H4 (cell line): ENCODE results near the gene SHMT2. TPM values are rescaled to one million over a fixed set of nuclear protein-coding genes. Genes with fewer than 3 reads are reported as not detected.
A peak's percentile ranks its signal among the peaks of the same experiment; 100 is the strongest.

ENCODE experiments used
- DNase-seq: peaks from one replicate; pipeline ENCODE4 v3.0.0-alpha.2; 2015; ENCODE audit warnings: low spot score
- total RNA-seq: library from RNA; depleted of rRNA; stranded (reverse); fragments of >200 nt; shearing (Covaris generic); gene quantifications from 2 replicates; pipeline ENCODE4 v1.2.3, GENCODE V29; 2014

SHMT2 gene
- total RNA-seq, 1 experiment from 2014 or later = 250 TPM

DNA sequence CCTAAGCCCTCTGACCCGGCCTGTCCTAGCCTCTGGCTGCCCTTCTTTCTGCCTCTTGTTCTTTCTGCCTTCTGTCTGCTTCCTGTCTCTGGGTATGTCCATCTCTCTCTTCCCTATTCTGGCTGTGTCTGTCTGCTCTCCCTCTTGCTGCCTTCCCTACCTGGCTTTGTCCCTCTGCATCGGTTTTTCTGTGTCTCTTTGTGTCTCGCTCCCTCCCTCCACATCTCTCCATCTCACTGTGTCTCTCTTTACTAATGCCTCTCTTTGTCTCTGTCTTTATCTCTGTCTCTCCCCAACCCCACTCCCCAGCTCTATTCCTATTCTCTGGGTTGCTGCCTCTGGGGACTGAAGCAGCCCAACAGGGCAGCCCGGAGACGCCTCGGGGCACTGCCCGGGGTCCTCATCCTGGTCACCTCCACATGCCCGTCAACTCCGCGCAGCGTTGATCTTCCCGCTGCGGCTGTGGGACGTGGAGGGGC, 10.1 kb downstream of the SHMT2 start:
- no peak for DNase-seq

DNA sequence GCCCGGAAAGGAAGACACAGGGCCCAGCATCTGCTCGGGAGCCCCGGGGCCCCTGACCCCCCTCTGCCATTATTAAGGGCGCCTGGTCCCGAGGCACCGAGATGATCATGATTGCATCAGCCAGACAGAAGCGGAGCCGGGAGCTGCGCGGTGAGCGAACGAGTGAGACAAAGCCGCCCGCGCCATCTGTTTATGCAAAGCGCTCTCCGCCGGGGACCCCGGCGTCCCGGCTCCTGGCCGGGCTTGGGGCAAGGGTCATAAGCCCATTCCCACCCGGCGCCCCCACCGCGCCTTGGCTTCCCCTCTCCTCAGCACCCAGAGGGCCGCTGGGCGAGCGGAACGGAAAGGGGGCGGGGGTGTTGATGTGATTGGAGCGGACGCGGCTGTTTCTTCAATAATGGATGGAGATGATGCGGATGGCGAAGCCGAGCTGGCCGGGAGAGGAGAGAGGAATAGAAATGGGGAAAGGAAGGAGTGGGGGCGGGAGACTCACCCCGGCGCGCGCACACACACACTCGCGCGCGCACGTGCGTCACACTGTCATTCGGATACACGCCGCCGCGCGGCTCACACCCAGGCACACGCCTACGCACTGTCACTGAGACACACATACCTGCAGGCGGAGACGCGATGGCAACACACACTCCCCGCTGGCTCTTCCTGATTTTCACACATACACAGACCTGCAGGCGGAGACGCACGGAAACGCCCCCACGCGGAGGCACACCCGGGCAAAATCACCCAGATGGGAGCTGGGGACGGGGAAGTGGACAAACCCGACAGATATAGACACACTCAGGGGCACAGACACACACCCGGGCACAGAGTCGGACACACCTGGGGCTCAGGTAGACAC, 10.8 kb downstream of the SHMT2 start:
- peak; percentile 61 for DNase-seq

DNA sequence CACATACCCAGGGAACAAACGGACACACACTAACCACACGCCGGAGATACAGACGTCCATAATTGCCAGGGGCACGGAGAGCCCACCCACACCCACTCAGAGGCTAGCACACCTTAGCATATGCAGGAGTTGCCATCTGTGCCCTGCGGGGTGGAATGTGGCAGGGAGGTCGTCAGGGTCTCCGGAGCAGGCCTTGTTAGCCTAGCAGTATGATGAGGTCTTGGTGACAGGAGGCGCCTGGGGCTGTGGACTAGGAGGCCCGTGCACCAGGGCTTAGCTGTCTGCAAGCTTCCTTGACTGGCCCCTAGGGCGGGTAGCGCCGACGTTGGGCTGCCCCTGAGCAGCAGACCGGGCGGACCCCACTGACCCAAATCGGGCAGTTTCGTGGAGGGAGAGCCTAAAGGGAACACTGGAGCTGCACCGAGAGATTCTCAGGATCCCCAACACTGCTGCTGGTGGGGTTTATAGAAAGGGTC, 11.5 kb downstream of the SHMT2 start:
- DNase-seq = no peak

DNA sequence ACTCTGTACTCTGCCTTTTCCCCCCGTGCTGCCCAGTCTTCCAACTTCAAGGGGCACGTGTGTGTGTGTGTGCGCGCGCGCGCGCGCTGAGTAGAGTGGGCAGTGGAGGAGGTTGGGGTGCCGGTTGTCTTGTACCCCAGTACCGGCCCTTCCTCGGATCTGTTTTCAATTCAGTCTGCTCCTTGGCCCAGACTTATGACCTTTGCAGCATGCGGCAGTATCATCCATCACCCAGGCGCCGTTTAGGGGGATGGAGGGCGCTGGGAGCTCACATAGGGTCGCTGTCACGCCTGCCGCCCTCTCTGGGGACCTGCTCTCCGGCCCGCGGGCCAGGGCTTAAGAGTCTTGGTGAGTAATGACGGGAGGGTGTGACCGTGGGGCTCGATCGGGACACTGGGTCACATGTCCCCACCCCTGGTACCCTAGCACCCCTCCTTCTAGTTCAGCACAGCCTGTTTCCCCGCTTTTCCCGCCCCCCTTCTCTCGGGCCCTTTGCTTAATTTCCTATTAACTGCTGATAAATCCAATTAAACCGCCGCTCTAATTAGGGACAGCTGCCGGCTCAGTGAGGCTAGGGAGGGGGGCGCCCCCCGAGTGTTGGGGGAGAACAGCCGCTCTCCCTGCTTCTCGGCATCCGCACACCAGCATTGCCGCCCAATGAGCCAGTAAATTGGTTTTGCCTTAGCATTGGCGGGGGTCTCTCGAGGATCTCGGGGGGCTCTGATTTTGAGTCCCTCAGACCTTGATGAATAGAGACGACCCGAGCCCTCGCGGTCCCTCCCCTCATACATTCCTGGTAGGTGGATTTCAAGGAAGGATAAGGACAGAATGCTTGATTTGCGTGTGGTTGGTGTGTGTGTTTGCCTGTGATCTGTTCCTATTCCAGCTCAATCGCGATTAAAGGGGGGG, 12.1 kb downstream of the SHMT2 start:
- no peak for DNase-seq

DNA sequence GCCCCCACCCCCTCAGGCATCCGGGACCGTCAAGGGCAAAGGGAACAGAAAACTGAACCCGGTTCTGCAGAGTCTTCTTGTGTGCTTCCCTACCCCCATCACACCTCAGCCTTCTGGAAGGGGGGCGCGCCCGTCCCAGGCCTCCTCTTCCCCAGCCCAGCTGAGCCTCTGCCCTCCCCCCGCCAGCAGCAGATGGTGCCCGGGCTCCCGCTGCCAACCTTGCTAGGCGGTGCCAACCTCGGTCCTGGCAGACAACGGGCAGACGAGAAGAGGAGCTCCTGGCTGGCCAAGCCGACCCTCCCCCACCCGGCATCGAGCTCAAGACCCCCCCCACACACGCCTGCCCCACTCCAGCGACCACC, 12.8 kb downstream of the SHMT2 start:
- no peak for DNase-seq

DNA sequence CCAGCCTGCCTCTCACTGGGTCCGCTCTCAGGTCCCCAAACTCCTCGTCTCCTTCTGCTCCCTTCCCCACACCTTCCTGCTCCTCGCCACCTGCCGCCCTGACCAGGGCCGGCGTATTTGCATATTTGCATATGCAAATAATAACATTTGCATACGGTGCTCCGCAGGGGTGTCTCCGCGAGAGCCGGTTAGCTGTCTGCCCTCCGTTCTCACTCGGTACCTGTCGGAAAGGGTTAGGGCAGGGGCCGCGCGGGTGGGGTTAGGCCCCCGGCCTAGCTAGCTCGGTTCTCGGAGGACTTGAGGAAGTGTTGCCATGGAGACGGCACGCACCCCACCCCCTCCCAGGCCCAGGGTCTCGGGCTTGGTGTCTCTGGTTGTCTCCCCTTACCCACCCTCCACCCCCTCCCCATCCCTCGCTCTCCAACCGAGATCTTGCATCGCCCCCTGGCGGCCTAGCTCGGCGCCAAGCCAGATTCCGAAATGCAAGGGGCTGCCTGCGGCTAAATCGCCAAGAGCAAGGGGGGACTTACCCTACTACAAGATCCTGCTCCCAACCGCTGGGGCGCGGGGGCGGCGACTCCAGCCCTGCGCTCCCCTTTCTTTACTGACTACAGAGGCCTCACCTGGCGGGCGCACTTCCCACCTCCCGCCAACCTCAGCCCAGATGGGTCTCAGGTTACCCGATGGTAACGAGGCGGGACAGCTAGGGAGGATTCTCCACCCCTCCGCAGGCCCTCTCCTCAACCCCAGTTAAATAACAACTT, 13.4 kb downstream of the SHMT2 start:
- DNase-seq = no peak

DNA sequence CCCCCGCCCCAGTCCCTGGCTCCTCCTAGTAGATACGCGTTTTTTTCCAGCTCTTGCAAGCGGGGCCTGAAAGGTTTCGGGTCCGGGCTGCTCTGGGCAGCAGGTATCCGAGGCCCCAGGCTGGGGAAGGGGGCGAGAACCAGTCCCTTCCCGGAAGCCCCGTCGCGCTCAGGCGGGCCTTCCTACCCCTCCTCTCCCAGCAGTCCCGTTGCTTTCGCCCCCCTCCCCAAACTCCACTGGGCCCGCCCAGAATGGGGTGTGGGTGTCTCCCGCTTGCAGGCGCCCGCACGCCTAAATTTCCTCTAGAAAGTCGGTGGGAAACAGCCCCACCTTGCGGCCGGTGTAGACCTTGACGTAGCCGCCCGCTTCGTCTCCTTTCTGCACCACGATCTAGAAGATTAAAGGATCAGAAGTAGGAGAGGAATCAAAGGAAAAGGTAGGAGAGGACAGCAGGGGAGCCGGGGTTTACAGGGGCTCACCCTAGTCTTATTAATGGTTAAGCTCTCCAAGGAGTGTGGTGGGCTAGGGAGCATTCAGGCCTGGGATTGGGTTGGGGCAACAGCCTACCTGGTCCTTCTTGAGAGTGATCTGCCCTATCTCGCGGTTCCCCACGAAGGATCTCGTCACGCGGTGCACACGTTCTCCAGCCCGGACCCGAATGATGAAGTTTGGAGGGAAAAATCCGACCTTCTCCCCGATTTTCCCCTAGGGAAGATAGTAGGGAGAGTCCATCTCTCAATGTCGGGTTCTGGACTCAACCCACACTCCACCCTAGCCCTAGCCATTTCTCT, 14.2 kb downstream of the SHMT2 start:
- DNase-seq = no peak

DNA sequence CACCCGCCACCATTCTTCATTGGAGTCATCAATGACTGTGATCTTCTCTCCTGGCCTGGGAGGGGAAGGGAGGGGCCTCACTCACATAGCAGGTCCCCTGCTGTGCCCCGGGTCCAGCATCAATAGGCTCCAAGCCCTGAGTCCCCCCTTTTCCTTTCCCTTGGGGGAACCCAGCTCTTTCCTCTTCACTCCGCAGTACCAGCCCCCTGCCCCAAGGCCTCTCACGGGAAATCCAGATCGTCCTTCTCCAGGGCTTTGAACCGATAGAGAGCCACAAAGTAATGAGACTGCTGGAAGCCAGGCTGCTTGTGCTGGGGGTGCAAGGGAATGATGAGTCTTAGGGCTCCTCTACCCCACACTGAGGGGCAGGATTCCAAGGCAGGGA, 14.8 kb downstream of the SHMT2 start:
- DNase-seq = no peak

DNA sequence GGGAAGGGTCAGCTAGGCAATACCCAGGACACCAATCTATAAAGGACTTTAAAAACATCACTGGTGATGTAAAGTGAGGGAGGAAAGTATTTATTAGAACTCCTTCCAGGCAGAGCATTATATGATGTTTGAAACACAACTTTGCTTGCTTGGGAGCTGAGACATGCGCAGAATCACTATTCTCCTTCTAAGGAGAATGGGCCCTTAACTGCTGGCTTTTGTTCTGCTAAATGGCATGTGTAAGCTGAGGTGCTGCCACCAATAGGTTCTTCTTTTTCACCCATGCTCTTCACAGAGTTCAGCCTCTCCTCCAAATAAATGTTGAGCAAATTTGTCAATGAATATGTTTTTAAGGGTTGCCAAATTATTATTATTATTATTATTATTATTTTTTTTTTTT, 17.5 kb downstream of the SHMT2 start:
- DNase-seq = no peak

DNA sequence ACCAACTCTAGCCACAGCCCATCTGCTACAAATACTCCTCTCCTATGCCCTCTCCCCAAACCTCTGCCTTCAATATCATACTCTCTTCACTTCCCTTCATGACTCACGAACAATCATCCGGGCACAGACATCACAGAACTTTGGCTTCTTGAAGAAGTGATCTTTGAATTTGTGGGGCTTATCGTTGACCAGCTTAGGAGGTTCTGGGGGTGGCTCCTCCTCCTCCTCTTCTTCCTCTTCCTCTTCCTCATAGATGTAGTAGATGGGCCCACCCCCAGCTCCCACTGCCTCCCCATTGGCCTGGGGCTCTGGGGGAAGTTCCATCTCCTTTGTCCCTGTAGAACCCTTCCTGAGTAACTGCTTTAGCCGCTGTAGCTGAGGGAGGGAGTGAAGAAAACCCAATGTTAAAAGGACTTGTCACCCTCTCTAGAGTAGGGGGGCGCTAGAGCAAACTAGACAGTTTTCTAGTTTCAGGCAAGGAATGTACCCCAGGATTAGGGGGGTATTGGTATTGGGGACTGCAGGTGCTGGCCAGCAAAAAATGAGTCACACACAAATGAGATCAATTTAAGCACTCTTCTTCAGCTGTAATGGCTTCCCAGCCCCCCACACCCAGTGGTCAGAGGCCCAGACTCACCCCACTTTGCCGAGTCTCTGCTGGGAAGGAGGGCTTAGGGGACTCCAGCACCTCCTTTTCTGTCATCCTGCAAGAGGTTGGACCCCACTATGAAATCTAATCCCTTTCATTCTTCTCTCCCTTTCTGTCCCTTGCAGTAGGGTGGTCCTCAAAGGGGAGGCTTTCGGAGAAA, 19.6 kb downstream of the SHMT2 start:
- no peak for DNase-seq

DNA sequence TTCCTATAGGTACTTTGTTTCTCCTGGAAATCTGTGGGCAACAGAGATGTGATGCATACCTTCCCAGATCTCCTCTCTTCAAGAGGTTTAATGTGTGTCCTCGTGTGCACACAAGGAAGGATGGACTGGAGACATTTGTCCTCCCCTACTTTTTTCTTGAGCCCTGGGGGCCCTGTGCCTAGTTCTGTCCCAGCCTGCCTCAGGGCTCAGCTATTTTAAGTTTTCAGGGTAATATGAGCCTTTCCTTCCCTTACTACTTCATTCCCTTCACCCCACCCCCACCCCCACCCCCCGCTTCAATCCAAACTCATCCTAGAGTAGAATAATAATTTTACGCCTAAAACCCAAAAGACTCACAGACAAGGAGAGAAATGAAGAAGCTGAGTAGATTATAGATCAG, 21.0 kb downstream of the SHMT2 start:
- no peak for DNase-seq

DNA sequence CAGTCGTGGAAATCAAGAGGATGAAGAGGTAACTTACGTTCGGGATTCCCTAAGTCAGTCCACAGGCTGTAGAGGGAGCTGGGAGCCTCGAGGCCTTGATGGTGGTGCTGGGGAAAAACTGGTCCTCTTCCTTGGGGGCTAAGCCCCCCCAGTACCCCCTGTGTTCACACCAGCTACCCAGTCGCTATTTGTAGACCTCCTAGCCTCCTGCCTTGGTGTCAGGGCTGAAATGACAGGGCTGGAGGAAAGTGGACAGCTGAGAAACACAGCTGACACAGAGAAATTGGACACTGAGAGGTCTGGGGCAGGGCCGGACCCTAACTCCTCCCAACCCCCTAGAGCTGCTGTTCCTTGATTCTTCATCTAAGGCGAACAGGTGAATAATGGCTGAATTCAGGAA, 21.4 kb downstream of the SHMT2 start, which contains the start of gene STAC3:
TSS of gene STAC3 (minus strand) at position 232 of the 400 bp plus-strand sequence. CDS start 1,551 bp downstream, outside the sequence.
- DNase-seq = no peak

DNA sequence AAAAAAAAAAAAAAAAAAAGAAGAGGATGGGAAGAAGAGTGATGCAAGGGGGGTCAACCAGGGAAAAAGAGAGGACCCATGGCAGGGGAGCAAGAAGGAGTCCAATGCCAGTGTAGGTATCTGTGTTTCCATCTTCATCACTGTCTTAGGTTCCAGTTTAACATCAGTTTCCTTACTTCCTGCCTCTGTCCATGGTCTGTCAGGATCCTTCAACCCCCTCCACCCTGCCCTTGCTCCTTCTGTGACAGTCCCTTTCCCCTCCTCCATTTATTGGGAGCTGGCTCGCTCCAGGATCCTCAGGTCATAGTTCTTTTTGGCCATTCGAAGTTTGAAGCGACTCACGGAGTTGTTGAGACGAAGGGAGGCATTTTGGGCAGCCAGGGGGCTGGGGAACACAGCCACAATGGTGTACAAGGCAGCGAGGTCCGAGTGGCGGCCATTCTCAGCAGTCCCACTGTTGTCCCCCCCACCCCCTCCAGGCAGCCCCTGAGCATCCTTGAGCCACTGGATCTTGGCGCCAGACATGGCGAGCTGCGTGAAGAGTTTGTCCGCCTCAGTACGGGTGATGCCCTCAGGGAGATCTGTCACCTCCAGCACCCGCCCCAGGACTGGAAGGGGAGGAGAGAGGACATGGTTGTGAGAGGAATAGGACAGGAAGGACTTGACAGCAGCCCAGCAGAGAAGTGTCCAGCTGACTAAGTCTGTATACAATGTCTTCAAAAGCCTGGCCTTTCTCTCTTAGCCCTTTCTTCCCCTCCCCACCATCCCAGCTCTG, 25.2 kb downstream of the SHMT2 start:
- DNase-seq = no peak

DNA sequence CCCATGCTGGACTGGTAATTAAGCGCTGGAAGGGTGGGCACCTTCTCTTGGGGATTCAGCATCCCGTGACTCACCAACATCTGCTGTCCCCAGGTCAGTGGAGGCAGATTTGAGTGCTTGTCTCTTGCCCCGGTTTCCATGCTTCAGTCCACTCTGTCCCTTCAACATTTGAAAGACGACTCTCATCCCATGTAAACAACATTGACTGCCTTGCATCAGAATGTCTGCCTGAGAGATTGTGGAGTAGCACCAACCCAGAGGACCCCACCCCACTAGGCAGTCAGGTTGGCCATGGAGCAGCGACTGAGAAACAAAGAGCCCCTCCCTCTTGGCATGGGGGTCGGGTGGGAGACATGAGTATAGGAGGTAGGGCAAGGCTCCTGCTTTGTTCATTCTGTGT, 26.4 kb downstream of the SHMT2 start:
- no peak for DNase-seq

DNA sequence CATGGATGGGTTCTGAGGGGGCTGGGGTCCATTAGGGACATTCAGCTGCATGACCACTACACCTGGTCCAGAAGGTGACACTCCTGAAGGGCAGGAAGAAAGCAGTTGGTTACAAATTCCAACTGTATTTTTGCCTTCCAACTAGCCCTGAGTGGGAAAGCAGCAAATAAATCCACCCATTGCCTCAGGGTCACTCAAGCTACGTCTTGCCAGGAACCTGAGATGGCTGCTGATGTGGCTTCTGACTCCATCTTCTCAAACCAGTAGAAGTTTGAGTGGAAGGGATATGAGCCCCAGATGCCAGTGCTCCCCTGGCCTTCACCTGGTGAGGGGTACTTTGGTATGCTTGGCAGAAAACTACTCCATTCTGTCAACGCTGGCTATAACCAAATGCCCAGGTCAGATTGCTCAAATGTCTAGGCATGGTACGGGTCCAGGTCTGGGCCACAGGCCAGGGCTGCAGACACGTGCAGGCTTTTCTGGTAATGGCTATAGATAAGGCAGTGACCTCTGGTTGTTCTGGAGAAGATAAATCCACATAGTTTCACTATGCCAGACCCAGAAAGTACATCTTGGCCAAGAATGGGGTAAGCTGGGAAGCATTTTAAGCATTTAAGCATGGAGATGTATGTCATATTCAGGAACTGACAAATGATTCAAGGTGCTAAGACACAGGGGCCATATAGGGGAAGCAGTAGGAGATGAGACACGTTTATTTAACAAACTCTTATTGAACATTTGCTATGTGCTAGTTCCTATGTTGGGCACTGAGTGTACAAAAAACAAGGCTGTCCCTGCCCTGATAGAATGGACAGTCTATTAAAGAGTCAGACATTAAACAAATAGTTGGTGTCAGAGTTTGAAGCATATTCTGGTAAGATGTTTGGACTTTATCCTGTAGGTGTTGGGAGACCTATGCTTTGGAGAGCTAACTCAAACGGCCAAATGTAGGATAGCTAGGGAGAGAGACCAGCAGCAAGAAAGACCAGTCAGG, 29.8 kb downstream of the SHMT2 start:
- DNase-seq = no peak

DNA sequence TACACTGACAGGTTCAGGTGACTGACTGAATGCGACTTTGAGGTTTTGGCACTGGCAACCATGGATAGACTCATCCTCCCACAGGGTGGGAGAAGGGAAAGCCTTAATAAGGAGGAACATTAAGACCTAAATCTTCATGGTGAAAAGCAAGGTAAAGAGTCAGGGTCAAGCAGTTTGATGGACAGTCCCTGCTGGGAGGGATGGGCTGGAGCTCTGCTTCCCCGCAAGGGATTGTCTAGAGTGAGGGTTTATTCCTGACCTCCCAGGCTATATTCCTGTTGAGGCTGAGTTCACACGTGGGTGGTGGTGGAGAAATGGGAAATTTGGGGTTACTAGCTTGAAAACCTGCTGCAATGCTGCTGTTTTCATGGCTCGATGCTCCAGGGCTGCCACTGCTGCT, 30.9 kb downstream of the SHMT2 start:
- no peak for DNase-seq

DNA sequence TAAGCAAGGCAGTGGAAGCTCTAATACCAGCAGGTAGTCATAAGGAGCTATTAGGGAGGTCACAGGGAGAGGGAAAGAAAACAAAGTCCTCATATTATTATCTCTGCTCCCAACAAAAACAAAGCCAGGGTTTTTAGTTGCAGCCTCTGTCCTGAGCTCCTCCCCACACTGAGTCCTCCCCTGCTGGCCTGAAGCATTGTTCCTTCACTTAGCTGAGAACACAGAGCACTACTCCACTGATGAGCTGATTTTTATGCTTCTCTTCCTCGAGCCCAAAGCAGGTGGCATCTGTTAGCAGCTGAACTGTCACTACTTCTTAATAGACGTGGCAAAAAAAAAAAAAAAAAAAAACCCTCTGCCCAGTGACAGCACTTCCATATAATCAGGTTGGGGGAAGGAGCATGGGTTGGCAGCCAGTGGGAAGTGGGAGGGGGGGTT, 31.9 kb downstream of the SHMT2 start:
- DNase-seq = no peak
